ENCODE results near the gene TNRC18.

- no peak for TF ChIP-seq SUZ12 (IDR thresholded peaks at IDR 0.05; ENCODE audit: extremely low read depth, insufficient read depth, insufficient read length)
- TF ChIP-seq ZNF274 (IDR thresholded peaks at IDR 0.05; ENCODE audit: low read depth, low read length) = no peak
Observed at GRCh38 chr7:5373300-5373699, 50.3 kb downstream of the TNRC18 start.

Data from NT2/D1 (cell line).